H9 (cell line): Measurements from ENCODE around the gene PRR13. TPM values are rescaled to one million over a fixed set of nuclear protein-coding genes. Genes with fewer than 3 reads are reported as not detected.

Experiments
- DNase-seq: peaks from one replicate; pipeline ENCODE4 v3.0.0-alpha.2; 2017
- H2AFZ ChIP-seq: one replicate; pipeline ENCODE4 v1.6.1; 2013; ENCODE audit warnings: mild to moderate bottlenecking, low read length, control low read depth, moderate library complexity
- H2AK5ac ChIP-seq: 2 replicates; pipeline ENCODE4 v1.6.1; 2013; ENCODE audit warnings: low read length, control low read depth, mixed read lengths; ENCODE audit not compliant: insufficient read length
- H2BK120ac ChIP-seq: one replicate; pipeline ENCODE4 v1.6.1; 2013; ENCODE audit warnings: low read depth, mild to moderate bottlenecking, low read length, control low read depth, inconsistent platforms; ENCODE audit not compliant: poor library complexity, severe bottlenecking
- H2BK12ac ChIP-seq: 2 replicates; pipeline ENCODE4 v1.6.1; 2013; ENCODE audit warnings: low read length, control low read depth, mixed read lengths, low read depth; ENCODE audit not compliant: insufficient read length
- H2BK15ac ChIP-seq: 2 replicates; pipeline ENCODE4 v1.6.1; 2013; ENCODE audit warnings: low read depth, low read length, control low read depth
- H2BK20ac ChIP-seq: one replicate; pipeline ENCODE4 v1.6.1; 2013; ENCODE audit warnings: low read depth, mild to moderate bottlenecking, low read length, control low read depth, inconsistent platforms; ENCODE audit not compliant: poor library complexity, severe bottlenecking
- H2BK5ac ChIP-seq: 2 replicates; pipeline ENCODE4 v1.6.1; 2013; ENCODE audit warnings: low read length, control low read depth, mixed read lengths; ENCODE audit not compliant: insufficient read length
- H3K14ac ChIP-seq: 2 replicates; pipeline ENCODE4 v1.6.1; 2013; ENCODE audit warnings: low read length, control low read depth; ENCODE audit not compliant: insufficient read depth
- H3K18ac ChIP-seq: 2 replicates; pipeline ENCODE4 v1.6.1; 2013; ENCODE audit warnings: low read depth, mild to moderate bottlenecking, mixed read lengths, low read length, control low read depth; ENCODE audit not compliant: insufficient read length
- H3K23ac ChIP-seq: 2 replicates; pipeline ENCODE4 v1.6.1; 2013; ENCODE audit warnings: low read length, control low read depth, mixed read lengths, low read depth; ENCODE audit not compliant: insufficient read length
- H3K23me2 ChIP-seq: 2 replicates; pipeline ENCODE4 v1.6.1; 2013; ENCODE audit warnings: low read depth, mild to moderate bottlenecking, mixed read lengths, low read length, control low read depth; ENCODE audit not compliant: insufficient read length, poor library complexity, severe bottlenecking
- H3K27ac ChIP-seq: 2 replicates; pipeline ENCODE4 v1.5.1; 2013; ENCODE audit warnings: low read length, control low read depth, mixed read lengths, low read depth; ENCODE audit not compliant: insufficient read length
- H3K27me3 ChIP-seq: 2 replicates; pipeline ENCODE4 v1.6.1; 2013; ENCODE audit warnings: low read length, control low read depth, inconsistent platforms; ENCODE audit not compliant: insufficient read depth
- H3K4ac ChIP-seq: 2 replicates; pipeline ENCODE4 v1.6.1; 2013; ENCODE audit warnings: low read depth, mild to moderate bottlenecking, control low read depth, inconsistent platforms, low read length, moderate library complexity
- H3K4me1 ChIP-seq: 2 replicates; pipeline ENCODE4 v1.6.1; 2013; ENCODE audit warnings: low read length, control low read depth, inconsistent platforms; ENCODE audit not compliant: insufficient read depth
- H3K4me2 ChIP-seq: 2 replicates; pipeline ENCODE4 v1.6.1; 2013; ENCODE audit warnings: low read length, control low read depth, mixed read lengths; ENCODE audit not compliant: insufficient read length, insufficient read depth
- H3K56ac ChIP-seq: 2 replicates; pipeline ENCODE4 v1.6.1; 2013; ENCODE audit warnings: low read depth, mild to moderate bottlenecking, mixed read lengths, low read length, control low read depth; ENCODE audit not compliant: insufficient read length
- H3K79me1 ChIP-seq: 2 replicates; pipeline ENCODE4 v1.6.1; 2013; ENCODE audit warnings: low read depth, mild to moderate bottlenecking, moderate library complexity, low read length, control low read depth, inconsistent platforms; ENCODE audit not compliant: insufficient read depth, poor library complexity, severe bottlenecking
- H3K79me2 ChIP-seq: 2 replicates; pipeline ENCODE4 v1.6.1; 2013; ENCODE audit warnings: low read length, control low read depth, inconsistent platforms; ENCODE audit not compliant: insufficient read depth
- H3K9ac ChIP-seq: 2 replicates; pipeline ENCODE4 v1.6.1; 2013; ENCODE audit warnings: low read length, control low read depth, mixed read lengths; ENCODE audit not compliant: insufficient read length; ENCODE audit errors: extremely low read depth
- H3K9me3 ChIP-seq: one replicate; pipeline ENCODE4 v1.6.1; 2013; ENCODE audit warnings: low read depth, low read length, inconsistent platforms; ENCODE audit not compliant: control insufficient read depth
- H3T11ph ChIP-seq: one replicate; pipeline ENCODE4 v1.6.1; 2013; ENCODE audit warnings: mild to moderate bottlenecking, low read length, control low read depth, inconsistent platforms
- H4K20me1 ChIP-seq: one replicate; pipeline ENCODE4 v1.6.1; 2013; ENCODE audit not compliant: control insufficient read depth, insufficient read length, insufficient read depth
- H4K5ac ChIP-seq: 2 replicates; pipeline ENCODE4 v1.6.1; 2013; ENCODE audit warnings: low read depth, mild to moderate bottlenecking, mixed read lengths, low read length, control low read depth; ENCODE audit not compliant: insufficient read length
- H4K8ac ChIP-seq: replicated peaks from 2 replicates; pipeline ENCODE4 v1.6.1; 2013; ENCODE audit warnings: low read length, control low read depth, mixed read lengths, low read depth; ENCODE audit not compliant: insufficient read length
- H4K91ac ChIP-seq: 2 replicates; pipeline ENCODE4 v1.6.1; 2013; ENCODE audit warnings: low read depth, mild to moderate bottlenecking, moderate library complexity, mixed read lengths, low read length, control low read depth; ENCODE audit not compliant: insufficient read length
- H3K27ac Mint-ChIP-seq, 3 experiments: 2 replicates in 2 of 3; 3 replicates in 1 of 3; pipeline ENCODE4 v1.8.0; 2020 to 2021; ENCODE audit warnings: mixed read lengths in 3 of 3, mild to moderate bottlenecking in 1 of 3, moderate library complexity in 1 of 3
- H3K27me3 Mint-ChIP-seq: 2 replicates; pipeline ENCODE4 v1.8.0; 2021; ENCODE audit warnings: low read depth, mild to moderate bottlenecking, moderate library complexity, mixed read lengths
- H3K36me3 Mint-ChIP-seq, 3 experiments: 2 replicates in 2 of 3; 3 replicates in 1 of 3; pipeline ENCODE4 v1.8.0; 2020 to 2021; ENCODE audit warnings: low read depth in 3 of 3, mixed read lengths in 3 of 3; ENCODE audit not compliant: insufficient read depth in 1 of 3
- H3K4me1 Mint-ChIP-seq, 2 experiments: 2 replicates each; pipeline ENCODE4 v1.8.0; 2020; ENCODE audit warnings: mixed read lengths in 2 of 2
- H3K4me3 Mint-ChIP-seq, 2 experiments: 2 replicates in 1 of 2; 3 replicates in 1 of 2; pipeline ENCODE4 v1.8.0; 2020 to 2021; ENCODE audit warnings: mild to moderate bottlenecking in 2 of 2, mixed read lengths in 2 of 2, moderate library complexity in 1 of 2
- H3K9me3 Mint-ChIP-seq, 2 experiments: 2 replicates in 1 of 2; 3 replicates in 1 of 2; pipeline ENCODE4 v1.8.0; 2020; ENCODE audit warnings: mild to moderate bottlenecking in 2 of 2, mixed read lengths in 2 of 2, moderate library complexity in 1 of 2
- WGBS: extraction: QIAGEN DNeasy Blood & Tissue Kit; methylation state at CpG from one replicate; pipeline ENCODE4 v1.1.7; 2013; ENCODE audit warnings: missing lambda C conversion rate, low lambda C conversion rate, mixed read lengths; ENCODE audit not compliant: insufficient read length; ENCODE audit errors: extremely low coverage; 5-methylcytosine and 5-hydroxymethylcytosine counted together
- total RNA-seq: library from RNA; stranded (reverse); gene quantifications from 2 replicates; pipeline ENCODE4 v1.2.1, GENCODE V29; 2021
- TF ChIP-seq, protein P1 (sequence below): fragments of 200-600 bp; sonication (generic); conservative IDR thresholded peaks from 3 replicates; pipeline ENCODE4 v1.8.0; 2021; ENCODE audit warnings: antibody characterized with exemption, mild to moderate bottlenecking

PRR13 gene
- total RNA-seq, 1 experiment from 2014 or later: 147 TPM

DNA sequence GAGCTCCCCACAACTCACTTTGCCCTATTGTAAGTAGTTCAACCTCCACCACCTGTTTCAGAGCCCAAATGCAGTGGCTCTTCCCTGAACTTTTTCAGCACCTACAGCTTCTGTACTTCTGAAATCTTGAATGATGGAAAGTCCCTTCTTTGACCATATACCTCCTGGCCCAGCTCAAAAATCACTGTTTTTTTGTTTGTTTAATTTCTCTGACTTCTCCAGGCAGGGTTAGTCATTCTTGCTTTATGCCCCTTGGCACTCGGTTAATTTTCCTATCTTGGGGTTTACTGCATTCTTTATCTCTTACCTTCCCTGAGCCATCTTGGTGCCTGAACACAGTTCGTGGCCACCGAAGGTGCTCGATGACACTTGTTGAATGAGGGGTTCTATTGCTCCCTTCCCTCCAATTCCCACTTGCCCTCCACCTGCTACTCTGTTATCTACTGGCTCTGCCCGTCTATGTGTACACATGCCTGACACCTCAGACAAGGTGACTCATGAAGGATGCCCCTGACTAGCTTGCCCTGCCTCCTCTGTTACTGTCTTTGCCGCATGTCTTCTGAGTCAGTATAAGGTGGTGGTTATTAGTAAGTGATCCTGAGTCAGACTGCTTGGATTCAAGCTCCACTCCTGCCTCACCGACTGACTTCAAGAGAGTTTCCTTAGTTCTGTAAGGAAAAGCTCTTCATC, 13.5 kb upstream of the PRR13 start:
- Histone ChIP-seq H3K27me3 (no peaks in the 10 kb centered on the region), H4K91ac (no peak overlapping the region), H3K4me1 (no peaks in the 10 kb centered on the region), H4K8ac (no peak overlapping the region), H3K23me2 (no peaks in the 10 kb centered on the region), H2AFZ (no peak overlapping the region), H3K9ac (no peak overlapping the region), H4K5ac (no peak overlapping the region), H2BK12ac (no peak overlapping the region), H3K4ac (no peak overlapping the region), H3K18ac (no peak overlapping the region), H3K79me2 (no peaks in the 10 kb centered on the region), H3T11ph (no peak overlapping the region), H3K14ac (no peak overlapping the region), H3K9me3 (no peaks in the 10 kb centered on the region), H2BK20ac (no peak overlapping the region), H2BK5ac (no peak overlapping the region), H3K79me1 (no peaks in the 10 kb centered on the region), H3K56ac (no peak overlapping the region), H2BK15ac (no peak overlapping the region), H4K20me1 (no peaks in the 10 kb centered on the region), H3K23ac (no peak overlapping the region), H2AK5ac (no peak overlapping the region), H3K27ac (no peak overlapping the region), H2BK120ac (no peak overlapping the region), H3K4me2 (no peak overlapping the region)
- no CpG with 5 or more reads among the region's 7 CpGs for WGBS
- H3K4me3 Mint-ChIP-seq: no peak overlapping the region
- TF ChIP-seq, protein P1, sequence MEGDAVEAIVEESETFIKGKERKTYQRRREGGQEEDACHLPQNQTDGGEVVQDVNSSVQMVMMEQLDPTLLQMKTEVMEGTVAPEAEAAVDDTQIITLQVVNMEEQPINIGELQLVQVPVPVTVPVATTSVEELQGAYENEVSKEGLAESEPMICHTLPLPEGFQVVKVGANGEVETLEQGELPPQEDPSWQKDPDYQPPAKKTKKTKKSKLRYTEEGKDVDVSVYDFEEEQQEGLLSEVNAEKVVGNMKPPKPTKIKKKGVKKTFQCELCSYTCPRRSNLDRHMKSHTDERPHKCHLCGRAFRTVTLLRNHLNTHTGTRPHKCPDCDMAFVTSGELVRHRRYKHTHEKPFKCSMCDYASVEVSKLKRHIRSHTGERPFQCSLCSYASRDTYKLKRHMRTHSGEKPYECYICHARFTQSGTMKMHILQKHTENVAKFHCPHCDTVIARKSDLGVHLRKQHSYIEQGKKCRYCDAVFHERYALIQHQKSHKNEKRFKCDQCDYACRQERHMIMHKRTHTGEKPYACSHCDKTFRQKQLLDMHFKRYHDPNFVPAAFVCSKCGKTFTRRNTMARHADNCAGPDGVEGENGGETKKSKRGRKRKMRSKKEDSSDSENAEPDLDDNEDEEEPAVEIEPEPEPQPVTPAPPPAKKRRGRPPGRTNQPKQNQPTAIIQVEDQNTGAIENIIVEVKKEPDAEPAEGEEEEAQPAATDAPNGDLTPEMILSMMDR: no peak
- peaks cover 3% of the 10 kb centered on the region for H3K27me3 Mint-ChIP-seq
- DNase-seq: no peak
- no peak overlapping the region for H3K27ac Mint-ChIP-seq
- H3K9me3 Mint-ChIP-seq: no peaks in the 10 kb centered on the region
- H3K4me1 Mint-ChIP-seq: peaks cover 2 to 17% of the 10 kb centered on the region in 2 experiments; a peak in 2 of 4 replicates
- H3K36me3 Mint-ChIP-seq: no peaks in the 10 kb centered on the region
